Lower leg skin (tissue), 4 donors: Measurements from ENCODE around the gene NATD1. TPM values are rescaled to one million over a fixed set of nuclear protein-coding genes. Genes with fewer than 3 reads are reported as not detected.

Experiments used
- DNase-seq, 2 donors: peaks; one replicate each; pipeline ENCODE4 v3.0.0-alpha.2; 2019; ENCODE audit warnings: low spot score in 2 of 2
- H3K4me3 ChIP-seq: fragments of 200-600 bp; sonication (generic); 2 replicates; pipeline ENCODE4 v1.5.1; 2017; ENCODE audit warnings: mild to moderate bottlenecking, low read depth; ENCODE audit not compliant: poor library complexity, severe bottlenecking
- CTCF ChIP-seq, 3 donors: fragments of 450-650 bp; IDR thresholded peaks; one replicate each; pipeline ENCODE4 v1.5.1; 2016; ENCODE audit warnings: antibody characterized with exemption in 3 of 3, mild to moderate bottlenecking in 3 of 3, moderate library complexity in 2 of 3
- POLR2A ChIP-seq, 2 donors: fragments of 450-650 bp; IDR thresholded peaks; one replicate each; pipeline ENCODE4 v1.6.1; 2016 to 2017; ENCODE audit warnings: antibody characterized with exemption in 2 of 2, mild to moderate bottlenecking in 1 of 2, moderate library complexity in 1 of 2
- WGBS, 2 donors: methylation state at CpG; one replicate each; pipeline ENCODE4 v1.1.5; 2018; 5-methylcytosine and 5-hydroxymethylcytosine counted together
- intact Hi-C: fragments of 100-400 bp; cut with DNase I; formaldehyde crosslinking; loops from one replicate; pipeline ENCODE4 v1.15.0; 2023; ENCODE audit warnings: low total_unique reads
- total RNA-seq, 4 donors: library from RNA; depleted of rRNA; stranded (reverse); fragments of >200 nt; gene quantifications; one replicate each; pipeline ENCODE4 v1.1.0, GENCODE V29; 2016

Gene NATD1
- total RNA-seq, 4 donors from 2014 or later: 12.3 to 18.8 (median 16.0) TPM

- H3K4me3 ChIP-seq: no peak overlapping the region
- TF ChIP-seq CTCF (IDR thresholded peaks at IDR 0.05): no peak
- no peak for TF ChIP-seq POLR2A (IDR thresholded peaks at IDR 0.05)
- intact Hi-C loops: no loop called here
- WGBS, 2 donors: 39 to 45% methylated on average over 9 of the region's 9 CpGs
- peak in 1 of 2 donors; percentile 87 for DNase-seq
Measured at GRCh38 chr17:21286909-21287702, 33.9 kb upstream of the NATD1 start.

- peak overlapping the region; percentile 38 for H3K4me3 ChIP-seq
- DNase-seq: peak; percentile 92 to 98
- WGBS, 2 donors: 2% methylated on average over 16 of the region's 16 CpGs
- no peak for TF ChIP-seq CTCF (IDR thresholded peaks at IDR 0.05)
- no peak for TF ChIP-seq POLR2A (IDR thresholded peaks at IDR 0.05)
- intact Hi-C loops: no loop called here
Measured at GRCh38 chr17:21286066-21286770, 33.0 kb upstream of the NATD1 start.

- 1% methylated on average over 15 to 16 of the region's 16 CpGs for WGBS, 2 donors
- intact Hi-C loops: no loop called here
- TF ChIP-seq CTCF (IDR thresholded peaks at IDR 0.05) (no peak), POLR2A (IDR thresholded peaks at IDR 0.05) (no peak)
- peak overlapping the region; percentile 46 for H3K4me3 ChIP-seq
- DNase-seq: peak in 1 of 2 donors; percentile 77
Measured at GRCh38 chr17:21285164-21286065, 32.2 kb upstream of the NATD1 start.

GRCh38 chr17:21284319-21285163 is 31.3 kb upstream of the NATD1 start, which contains the start of gene MAP2K3:
TSS of gene MAP2K3 (plus strand) at chr17:21284711. CDS start at chr17:21284921, 210 bp downstream.
- DNase-seq: peak; percentile 99 to 100
- TF ChIP-seq CTCF (IDR thresholded peaks at IDR 0.05) (no peak), POLR2A (IDR thresholded peaks at IDR 0.05) (peak in 1 of 2 donors; percentile 39)
- WGBS, 2 donors: 0% methylated on average over 35 to 53 of the region's 88 CpGs
- H3K4me3 ChIP-seq: peak within 1 kb of the TSS; percentile 46
- intact Hi-C loops: no loop called here
